Neural cell (in vitro differentiated cells): ENCODE measurements around the gene TNKS1BP1.

Experiments
- POLR2AphosphoS5 ChIP-seq: IDR thresholded peaks from 2 replicates; pipeline ENCODE4 v1.6.1; 2012
- RAD21 ChIP-seq: fragments of 450-650 bp; conservative IDR thresholded peaks from 2 replicates; pipeline ENCODE4 v1.6.1; 2014; ENCODE audit warnings: antibody characterized with exemption, mild to moderate bottlenecking, moderate library complexity
- TF ChIP-seq, protein P1 (sequence below): IDR thresholded peaks from 2 replicates; pipeline ENCODE4 v1.6.1; 2012; ENCODE audit warnings: borderline replicate concordance
- TF ChIP-seq, protein P2 (sequence below): fragments of 450-650 bp; IDR thresholded peaks from 2 replicates; pipeline ENCODE4 v1.5.1; 2014; ENCODE audit warnings: antibody characterized with exemption, mild to moderate bottlenecking, moderate library complexity; ENCODE audit not compliant: poor library complexity, severe bottlenecking

DNA sequence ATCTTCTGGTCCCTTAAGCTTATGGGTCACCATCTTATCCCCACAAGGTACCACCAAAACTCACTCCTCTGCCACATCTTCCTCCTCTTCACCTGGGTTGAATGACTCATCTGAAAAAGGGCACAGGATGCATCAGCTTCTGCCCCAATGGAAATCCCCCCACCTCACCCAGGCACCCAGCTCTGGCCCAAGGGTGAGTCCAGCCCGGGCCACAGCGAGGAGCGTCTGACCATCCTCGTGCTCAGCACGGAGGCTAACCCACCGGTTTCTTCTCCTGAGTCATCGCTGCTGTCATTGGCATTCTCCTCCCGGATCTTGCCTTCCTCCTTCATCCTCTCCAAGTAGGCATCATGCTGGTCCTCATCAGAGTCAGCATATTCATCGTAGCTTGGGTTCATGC is 5.3 kb upstream of the TNKS1BP1 start:
- TF ChIP-seq, protein P1, sequence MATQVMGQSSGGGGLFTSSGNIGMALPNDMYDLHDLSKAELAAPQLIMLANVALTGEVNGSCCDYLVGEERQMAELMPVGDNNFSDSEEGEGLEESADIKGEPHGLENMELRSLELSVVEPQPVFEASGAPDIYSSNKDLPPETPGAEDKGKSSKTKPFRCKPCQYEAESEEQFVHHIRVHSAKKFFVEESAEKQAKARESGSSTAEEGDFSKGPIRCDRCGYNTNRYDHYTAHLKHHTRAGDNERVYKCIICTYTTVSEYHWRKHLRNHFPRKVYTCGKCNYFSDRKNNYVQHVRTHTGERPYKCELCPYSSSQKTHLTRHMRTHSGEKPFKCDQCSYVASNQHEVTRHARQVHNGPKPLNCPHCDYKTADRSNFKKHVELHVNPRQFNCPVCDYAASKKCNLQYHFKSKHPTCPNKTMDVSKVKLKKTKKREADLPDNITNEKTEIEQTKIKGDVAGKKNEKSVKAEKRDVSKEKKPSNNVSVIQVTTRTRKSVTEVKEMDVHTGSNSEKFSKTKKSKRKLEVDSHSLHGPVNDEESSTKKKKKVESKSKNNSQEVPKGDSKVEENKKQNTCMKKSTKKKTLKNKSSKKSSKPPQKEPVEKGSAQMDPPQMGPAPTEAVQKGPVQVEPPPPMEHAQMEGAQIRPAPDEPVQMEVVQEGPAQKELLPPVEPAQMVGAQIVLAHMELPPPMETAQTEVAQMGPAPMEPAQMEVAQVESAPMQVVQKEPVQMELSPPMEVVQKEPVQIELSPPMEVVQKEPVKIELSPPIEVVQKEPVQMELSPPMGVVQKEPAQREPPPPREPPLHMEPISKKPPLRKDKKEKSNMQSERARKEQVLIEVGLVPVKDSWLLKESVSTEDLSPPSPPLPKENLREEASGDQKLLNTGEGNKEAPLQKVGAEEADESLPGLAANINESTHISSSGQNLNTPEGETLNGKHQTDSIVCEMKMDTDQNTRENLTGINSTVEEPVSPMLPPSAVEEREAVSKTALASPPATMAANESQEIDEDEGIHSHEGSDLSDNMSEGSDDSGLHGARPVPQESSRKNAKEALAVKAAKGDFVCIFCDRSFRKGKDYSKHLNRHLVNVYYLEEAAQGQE = no peak
- TF ChIP-seq, protein P2, sequence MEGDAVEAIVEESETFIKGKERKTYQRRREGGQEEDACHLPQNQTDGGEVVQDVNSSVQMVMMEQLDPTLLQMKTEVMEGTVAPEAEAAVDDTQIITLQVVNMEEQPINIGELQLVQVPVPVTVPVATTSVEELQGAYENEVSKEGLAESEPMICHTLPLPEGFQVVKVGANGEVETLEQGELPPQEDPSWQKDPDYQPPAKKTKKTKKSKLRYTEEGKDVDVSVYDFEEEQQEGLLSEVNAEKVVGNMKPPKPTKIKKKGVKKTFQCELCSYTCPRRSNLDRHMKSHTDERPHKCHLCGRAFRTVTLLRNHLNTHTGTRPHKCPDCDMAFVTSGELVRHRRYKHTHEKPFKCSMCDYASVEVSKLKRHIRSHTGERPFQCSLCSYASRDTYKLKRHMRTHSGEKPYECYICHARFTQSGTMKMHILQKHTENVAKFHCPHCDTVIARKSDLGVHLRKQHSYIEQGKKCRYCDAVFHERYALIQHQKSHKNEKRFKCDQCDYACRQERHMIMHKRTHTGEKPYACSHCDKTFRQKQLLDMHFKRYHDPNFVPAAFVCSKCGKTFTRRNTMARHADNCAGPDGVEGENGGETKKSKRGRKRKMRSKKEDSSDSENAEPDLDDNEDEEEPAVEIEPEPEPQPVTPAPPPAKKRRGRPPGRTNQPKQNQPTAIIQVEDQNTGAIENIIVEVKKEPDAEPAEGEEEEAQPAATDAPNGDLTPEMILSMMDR = no peak
- no peak for TF ChIP-seq RAD21
- no peak for TF ChIP-seq POLR2AphosphoS5
